Left renal cortex interstitium (tissue), 4 donors: ENCODE data around the gene NCK2. TPM values are rescaled to one million over a fixed set of nuclear protein-coding genes. Genes with fewer than 3 reads are reported as not detected.

ENCODE experiments used
- DNase-seq, 4 donors: peaks; one replicate each; pipeline ENCODE4 v3.0.0-alpha.2; 2013; ENCODE audit warnings: low read depth in 4 of 4, low spot score in 2 of 4, missing footprints in 1 of 4
- polyA plus RNA-seq, 4 donors: library from polyadenylated mRNA; unstranded; fragments of 120-200 nt; gene quantifications; one replicate each; pipeline ENCODE4 v1.2.1, GENCODE V29; 2013; ENCODE audit not compliant: insufficient read length in 4 of 4

NCK2 gene
- polyA plus RNA-seq, 4 donors: 62.5 to 69.4 (median 66.2) TPM

DNA sequence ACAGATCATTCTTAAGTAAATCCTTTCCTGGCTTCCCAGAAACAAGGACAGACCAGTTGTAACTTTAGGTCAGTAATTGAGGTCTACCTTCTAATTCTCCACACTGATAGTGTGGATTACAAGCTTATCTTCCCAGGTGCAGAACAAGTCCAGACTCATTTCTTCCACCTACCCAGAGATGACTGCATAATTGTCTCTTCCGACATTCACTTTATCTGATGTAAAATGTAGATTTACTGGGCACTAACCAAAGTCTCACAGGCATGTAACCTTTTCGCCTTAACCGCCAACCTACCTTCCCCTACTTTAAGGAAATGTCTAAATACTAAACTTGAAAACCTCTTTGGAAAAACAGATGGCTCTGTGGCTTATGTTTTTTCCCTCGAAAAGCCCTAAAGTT lies 96.2 kb downstream of the NCK2 start:
- DNase-seq: no peak

DNA sequence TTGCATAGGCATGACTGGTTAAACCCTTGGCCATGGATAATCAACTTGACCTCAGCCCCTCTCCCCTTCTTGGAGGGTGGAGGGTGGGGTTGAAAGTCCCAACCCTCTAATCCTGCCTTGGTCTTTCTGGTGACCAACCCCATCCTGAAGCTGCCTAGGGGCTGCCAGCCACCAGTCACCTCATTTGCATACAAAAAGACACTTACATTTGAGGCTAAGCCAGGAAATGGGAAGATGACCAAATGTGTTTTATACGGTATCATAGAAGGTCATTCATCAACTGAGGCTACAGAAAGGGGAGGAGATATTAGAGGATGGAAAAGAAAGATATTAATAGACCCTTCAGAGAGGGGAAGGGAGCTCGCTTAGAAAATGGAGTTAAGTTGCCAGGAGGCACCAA lies 96.8 kb downstream of the NCK2 start:
- no peak for DNase-seq

DNA sequence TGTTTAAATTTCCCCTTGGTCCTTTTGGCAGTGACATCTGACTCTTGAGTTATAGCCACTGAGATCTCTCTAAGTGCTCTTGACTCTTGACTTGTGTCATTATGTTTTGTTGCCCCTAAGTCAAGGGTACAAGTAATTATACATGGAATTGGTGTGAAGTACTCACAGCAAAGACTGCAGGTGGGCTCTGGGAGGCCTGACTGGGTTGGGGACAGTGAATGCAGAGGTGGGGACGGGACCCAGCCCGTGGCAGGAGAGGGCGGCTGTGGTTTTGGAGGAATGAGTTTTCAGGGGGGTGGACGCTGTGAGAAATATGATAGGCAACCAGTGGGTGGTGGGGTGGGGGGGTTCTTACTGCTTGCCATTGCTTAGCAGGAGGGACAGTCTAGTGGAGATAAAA lies 97.8 kb downstream of the NCK2 start:
- no peak for DNase-seq

DNA sequence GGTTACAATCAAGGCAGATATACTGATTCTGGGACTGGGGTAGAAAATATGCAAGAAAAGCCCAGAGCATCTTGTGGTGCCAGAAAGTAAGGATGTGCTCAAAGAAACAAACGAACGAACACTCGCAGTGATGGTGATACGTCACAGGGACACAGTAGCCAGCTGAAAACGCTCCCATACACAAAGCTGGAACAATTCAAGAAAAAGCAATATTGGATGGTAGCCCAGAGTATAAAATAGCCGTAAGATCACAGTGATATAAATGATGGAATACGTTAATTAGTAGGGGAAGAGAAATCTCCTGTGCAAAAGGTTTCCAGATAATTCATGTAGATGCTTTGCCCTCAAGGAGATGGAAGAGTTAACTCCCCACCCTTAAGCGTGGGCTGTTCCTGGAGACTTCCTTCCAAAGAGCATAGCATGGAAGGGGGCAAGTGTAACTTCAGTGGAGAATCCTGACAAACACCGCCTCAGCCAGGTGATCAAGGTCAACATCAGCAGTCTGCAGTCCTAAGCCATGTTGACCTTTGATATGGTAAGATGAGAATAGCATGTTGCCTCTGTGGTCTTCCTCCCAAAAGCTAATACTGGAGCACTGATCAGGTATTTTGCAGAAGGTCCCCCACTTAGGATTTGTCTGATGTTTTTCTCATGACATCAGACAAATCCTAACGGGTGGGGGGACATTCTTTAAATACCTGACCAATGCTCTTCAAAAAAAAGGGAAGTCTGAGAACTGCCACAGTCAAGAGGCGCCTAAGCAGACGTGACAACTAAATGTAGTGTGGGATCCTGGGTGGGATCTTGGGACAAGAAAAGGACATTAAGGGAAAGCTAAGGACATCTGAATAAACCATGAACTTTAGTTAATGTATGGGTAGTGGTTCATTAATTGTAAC lies 99.0 kb downstream of the NCK2 start:
- no peak for DNase-seq

DNA sequence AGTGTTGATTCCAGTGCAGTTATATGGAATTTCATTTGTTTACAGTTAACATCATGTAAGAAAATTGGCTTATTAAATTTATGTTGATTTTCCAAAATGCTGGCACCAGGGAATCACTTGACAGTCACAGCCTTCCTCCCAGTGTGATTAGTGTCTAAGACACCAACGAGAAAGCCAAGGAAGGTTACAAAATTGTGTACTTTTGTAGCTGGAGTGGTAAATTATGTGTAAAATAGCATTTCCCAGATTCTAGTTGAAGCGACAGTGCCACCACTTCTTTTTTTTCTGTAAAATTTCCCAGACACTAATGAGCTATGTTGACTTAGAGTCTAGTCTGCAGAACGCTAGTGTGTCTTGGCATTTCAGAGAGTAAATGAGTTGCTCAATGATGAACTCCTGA lies 101.3 kb downstream of the NCK2 start:
- DNase-seq: no peak

DNA sequence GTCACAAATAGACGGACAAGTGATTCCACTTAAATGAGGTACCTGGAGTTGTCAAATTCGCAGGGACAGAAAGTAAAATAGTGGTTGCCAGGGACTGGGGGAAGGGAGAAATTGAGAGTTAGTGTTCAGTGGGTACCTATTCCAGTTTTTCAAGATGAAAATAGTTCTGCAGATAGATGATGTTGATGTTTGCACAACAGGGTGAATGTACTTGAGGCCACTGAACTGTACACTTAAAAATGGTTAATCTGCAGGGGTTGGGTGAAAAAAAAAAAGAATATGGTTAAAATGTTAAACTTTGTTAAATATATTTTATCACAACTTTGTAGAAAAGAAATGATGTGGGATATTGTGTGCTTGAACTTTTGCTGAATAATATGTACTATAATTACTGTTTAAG lies 102.3 kb downstream of the NCK2 start:
- DNase-seq: no peak

DNA sequence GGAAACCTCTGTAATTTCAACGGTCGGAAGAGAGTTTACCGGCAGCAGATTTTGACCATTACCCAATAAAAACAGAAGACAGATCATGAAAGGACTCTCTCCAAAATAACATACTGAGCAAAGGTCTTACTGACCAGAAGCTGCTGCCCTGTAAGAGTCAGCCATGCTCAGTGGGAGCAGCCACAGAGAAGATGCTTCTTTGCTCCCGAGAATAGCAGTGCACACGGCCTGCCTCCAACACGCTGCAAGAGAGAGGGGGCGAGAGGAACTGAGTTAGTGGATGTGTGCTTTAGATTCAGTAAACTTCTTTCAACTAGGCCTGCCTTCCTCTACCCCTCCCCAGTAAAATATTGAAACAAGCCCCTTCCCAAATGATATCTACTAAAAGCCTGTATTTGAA lies 103.7 kb downstream of the NCK2 start:
- DNase-seq: no peak

DNA sequence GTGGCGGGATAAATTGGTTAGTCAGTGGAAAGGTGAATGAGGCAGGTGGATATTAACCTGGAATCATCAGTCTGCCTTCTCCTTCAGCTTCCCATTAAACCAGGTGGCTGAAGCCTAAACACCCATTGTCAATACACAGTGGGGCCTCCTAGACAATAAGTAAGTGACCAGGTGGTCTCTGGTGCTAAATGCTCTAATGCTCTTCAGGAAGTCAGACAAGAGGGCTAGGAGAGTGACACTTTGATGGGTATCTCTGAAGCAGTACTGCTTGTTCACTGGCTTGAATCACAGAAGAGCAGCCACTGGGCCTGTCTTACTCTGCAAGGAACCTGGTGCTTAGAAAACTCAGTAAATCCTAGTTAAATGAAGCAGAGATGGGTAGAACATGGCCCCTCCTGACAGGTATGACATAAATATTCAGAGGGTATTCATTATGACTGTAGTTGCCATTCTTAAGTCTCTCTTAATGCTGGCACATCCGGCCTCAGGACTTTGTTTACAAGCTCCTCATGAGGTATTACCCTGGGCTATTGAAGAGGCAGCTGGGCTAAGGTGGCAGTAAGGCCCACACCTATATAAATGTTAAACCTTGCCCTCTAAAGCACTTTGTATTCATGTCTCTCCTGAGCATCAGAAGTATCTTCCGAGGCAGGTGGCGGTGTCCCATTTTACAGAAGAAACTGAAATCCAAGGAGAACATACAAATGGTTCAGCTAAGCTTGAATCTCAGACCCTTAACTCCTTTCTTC lies 104.9 kb downstream of the NCK2 start:
- DNase-seq: no peak

DNA sequence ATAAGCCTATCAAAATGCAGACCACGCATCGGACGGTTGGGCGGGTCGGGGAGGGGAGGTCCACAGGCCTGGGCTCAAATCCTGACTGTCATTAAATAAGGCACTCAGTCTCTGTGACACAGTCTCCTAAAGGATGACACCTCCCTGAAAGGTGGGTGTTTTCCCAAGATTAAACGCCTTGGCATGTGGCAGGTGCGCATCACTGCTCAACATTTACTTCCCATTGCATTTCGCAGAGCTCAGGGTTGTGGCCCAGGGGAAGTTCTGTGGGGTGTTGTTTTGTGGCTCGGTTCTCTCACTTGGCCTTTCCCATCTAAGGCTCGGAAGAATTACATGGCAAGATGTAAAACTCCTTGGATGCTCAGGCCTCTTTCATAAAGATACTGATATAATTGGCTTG lies 107.4 kb downstream of the NCK2 start:
- no peak for DNase-seq

DNA sequence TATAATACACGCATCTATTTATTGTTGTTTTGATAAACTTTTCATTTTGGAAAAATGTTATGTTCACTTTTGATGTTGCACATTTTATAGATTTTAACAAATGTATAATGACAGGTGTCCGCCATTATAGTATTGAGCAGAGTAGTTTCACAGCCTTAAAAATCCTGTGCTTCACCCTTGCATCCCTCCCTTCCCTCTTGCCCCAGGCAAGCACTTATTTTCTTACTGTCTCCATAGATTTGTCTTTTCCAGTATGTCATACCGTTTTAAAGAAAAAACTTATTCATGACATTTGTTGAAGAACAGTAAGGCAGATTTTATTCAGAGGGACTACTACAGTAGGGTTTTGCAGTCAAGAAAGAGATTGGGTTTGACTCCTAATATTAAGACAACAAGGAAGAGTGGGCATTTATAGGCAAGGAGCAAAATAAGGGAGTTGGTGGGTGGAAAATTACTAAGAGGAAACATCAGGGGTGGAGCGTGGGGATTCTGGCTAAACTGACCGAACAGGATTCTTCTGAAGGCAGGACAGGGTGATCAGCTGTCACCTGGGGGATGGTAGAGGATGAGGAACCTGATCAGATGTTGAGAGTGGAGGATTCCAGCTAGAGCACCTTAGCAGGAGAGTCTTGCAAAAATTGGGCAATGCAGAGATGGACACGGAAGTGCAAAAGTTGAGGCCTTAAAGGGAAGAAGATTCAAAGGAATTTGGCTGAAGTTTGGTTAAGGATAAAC lies 108.8 kb downstream of the NCK2 start:
- DNase-seq: no peak

DNA sequence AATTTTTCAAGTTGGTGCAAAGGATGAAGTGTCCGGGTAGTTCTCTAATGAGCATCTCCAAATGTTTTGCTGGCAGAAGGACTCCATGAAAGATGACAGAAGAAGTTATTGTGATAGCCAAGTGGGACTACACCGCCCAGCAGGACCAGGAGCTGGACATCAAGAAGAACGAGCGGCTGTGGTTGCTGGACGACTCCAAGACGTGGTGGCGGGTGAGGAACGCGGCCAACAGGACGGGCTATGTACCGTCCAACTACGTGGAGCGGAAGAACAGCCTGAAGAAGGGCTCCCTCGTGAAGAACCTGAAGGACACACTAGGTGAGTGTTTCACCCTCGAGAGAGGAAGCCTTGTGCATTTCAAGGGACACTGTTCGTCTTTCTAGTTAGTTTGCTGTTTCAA lies 110.3 kb downstream of the NCK2 start:
- no peak for DNase-seq

DNA sequence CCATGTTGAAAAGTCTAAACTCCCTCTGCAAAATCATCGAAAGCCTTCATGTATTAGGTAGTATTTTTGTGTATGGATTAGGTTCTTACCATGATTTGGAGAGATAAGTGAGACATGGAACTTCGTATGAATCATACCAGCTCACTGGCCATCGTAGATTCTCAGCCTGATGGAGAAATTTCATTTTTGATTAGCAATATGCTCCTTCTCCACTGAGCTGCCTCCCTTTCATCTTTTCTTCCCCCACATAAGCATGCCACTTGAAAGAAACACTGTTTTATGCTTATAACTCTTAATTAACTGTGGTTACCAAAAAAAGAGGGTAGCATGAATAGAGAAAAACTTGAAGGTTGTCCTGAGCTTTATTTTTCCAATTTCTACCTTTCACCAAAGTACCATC lies 111.9 kb downstream of the NCK2 start:
- DNase-seq: no peak

DNA sequence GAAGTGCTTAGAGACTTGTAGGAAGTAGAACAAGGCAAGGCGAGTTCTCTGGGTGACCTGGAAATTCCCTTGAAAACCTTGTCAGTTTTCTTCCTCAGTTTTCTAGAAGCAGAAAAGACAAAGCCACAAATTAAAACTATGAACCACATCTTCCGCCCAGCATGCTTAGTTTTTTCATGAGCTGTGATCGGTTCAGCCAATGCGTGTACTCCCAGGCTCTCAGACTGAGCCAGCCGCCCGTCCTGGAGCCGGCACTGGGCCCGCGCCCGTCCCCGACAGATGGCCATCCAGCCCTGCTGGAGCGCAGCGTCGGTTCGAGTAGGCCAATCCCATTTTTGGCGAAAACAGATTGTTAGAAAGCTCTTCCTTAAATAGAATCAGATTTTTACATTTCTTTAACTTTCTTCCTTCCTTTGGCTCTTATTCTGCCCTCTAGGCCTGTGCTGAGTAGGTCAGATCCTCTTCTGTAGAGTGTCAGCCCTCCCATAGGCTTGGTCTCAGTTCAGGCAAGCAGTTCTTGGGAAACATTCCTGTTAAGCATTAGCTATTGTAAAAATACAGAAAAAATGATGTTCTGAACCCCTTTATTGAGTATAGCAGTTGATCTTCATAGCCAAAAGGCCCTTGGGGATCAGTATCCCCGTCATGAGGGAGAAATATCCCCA lies 112.5 kb downstream of the NCK2 start:
- DNase-seq: no peak

DNA sequence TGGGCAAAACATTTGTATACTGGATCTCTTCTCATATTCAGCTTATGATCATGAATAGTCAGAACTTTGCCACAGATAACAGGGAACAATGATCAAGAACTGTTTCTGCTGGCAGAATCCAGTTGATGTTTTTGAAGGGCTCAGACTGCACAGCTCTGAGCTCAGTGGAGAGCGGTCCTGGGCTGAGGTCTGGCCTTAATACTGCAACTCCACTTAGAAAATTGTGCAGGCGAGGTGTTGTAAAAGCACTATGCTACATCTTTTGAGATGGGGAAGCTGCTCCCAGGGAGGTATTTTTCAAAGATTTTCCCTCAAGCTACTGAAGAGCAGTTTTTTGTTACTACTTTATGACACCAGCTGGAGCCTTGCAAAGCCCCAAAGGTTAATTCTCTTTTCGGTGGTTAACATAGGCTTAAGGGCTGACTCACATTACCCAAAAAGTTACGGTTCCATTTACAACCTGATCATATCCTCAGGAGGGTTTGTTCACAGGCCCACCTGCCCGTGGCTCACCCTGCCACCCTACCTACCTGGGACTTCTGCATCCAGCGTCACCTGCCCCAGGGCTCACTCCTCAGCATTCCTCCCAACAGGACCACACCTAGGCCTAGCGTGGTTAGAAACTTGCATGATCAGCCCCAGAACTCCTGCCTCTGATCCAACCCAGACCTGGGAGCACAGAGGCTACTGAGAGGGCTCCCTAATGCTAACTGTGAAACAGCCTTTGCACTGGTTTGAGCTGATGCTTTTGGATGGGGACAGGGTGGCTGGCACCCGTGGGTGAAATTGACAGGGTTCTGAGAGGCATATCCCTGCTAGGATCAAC lies 114.4 kb downstream of the NCK2 start:
- DNase-seq: no peak

DNA sequence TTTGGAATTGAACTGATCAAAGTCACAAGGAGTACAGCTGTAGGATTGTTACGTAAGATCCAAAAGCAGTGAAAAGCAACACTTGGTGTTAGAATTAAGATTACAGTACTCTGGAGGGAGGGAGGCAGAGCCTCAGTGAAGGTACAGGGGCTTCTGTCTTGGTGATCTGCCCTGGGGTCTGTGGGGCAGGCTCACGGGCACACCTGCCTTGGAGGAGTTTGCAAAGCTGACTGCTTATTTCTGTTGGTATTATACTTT lies 114.9 kb downstream of the NCK2 start:
- DNase-seq: no peak

DNA sequence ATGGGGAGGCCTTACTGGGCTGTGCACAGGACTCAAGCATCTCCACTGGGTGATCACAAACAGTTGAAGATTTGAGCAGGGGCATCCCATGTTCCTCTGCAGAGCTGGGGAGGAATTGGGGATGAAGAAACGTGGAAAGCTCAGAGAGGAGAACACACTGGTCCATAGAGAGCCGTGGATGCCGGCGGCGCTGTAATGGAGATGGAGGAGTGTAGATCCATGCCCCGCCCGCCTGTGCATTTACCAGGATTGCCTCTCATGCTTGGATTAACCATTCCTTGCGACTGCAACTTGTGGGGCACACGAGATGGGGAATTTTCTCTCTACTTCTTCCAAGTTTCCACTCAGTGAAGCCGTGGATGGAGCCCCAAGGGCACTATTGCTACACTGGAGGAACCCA lies 115.9 kb downstream of the NCK2 start:
- DNase-seq: no peak

DNA sequence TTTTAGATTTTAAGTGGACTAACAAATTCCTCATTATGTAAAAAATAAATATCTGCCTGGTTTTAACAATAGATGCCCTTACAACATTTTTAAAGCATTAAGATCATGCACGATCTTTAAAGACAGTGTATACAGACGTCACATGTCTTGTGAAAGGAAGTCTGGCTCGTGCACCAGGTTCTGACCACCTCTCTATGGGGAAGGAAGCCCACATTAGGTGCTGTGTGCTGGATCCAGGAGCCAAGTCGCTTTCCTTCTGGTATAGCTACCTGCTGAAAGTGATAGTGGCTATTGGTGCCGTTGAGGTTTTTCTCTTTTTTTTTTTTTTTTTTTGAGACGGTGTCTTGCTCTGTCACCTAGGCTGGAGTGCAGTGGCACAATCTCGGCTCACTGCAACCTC lies 116.5 kb downstream of the NCK2 start:
- no peak for DNase-seq

DNA sequence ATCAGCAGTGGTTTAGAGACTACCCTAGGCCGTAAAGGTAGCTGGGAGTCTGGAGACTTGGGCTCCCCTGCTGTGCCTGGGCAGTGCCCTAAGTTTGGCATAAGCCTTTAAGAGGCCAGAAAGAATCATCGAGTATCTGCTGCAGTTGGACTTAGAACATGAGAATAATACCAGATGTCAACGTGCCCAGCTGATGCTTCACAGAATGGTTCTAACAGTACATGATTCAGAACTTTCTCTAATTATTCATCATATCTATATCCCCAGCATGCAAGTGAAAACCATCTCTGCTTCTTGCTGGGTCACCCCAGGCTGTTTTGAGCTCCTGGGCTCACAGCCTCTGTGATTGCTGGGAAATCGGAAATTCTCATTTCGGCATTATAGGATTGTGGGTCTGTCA lies 118.1 kb downstream of the NCK2 start:
- no peak for DNase-seq

DNA sequence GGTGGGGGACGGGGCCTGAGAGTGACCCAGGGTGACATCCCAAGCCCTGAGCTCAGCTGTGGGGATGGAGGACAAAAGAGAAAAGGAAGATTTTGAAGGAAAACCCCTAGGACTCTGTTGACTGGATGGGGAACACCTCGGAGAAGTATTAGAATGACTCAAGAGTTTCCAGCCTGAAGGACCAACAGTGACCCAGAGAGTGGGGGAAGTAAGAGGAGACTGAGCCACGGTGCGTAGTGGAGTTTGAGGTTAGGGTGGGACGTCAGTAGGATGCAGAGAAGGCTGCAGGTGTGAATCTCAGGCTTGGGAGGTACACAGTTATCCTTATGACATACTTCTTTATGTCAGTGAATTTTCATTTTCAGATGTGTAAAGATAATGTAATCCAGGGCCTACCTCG lies 119.5 kb downstream of the NCK2 start:
- DNase-seq: no peak

DNA sequence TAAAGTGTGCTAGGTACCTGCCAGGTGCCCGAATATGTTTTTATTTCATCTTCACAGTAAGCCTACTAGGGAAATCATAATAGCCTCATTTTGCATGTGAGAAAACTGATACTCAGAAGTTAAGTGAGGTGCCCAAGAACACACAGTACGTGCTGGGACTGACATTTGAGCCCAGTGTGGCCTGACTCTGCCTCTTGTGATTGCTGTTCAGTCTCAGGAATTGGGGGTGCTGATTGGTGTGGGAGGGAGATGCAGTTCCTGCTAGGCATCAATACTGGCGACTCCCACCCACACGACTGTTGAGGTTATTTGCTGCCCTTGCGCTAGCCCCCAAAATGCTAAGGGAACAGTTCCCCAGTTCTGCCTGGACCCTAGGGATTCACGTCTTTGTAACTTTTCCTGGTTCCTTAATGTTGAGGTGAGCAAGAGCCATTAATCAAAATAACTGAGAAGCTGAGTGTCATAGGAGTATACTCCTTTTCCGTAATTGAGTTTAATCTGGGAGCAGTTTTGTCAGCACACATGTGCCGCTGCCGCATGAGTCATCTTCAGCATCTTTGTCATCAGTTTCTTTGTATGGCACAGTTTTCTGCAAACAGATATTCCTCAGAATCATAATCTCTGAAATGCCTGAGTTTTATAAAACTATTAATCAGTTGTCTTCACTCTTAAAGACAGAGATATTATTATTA lies 120.7 kb downstream of the NCK2 start:
- DNase-seq: no peak
